GM15510 (cell line): ENCODE results near the gene CLEC4A.

Experiments
- POLR2A ChIP-seq: IDR thresholded peaks from 3 replicates; pipeline ENCODE4 v1.6.1; 2011; ENCODE audit warnings: borderline replicate concordance; ENCODE audit not compliant: insufficient read length; ENCODE audit errors: extremely low read depth

CLEC4A gene

GRCh38 chr12:8108808-8109398, 14.5 kb upstream of the CLEC4A start:
- no peak for TF ChIP-seq POLR2A

- no peak for TF ChIP-seq POLR2A
These were observed 3.2 kb upstream of the CLEC4A start for GRCh38 chr12:8120072-8120713.

GRCh38 chr12:8127138-8127537, 3.7 kb downstream of the CLEC4A start:
- no peak for TF ChIP-seq POLR2A

GRCh38 chr12:8143261-8143660, 19.8 kb downstream of the CLEC4A start:
- no peak for TF ChIP-seq POLR2A

GRCh38 chr12:8145754-8146441, 22.5 kb downstream of the CLEC4A start:
- no peak for TF ChIP-seq POLR2A

DNA sequence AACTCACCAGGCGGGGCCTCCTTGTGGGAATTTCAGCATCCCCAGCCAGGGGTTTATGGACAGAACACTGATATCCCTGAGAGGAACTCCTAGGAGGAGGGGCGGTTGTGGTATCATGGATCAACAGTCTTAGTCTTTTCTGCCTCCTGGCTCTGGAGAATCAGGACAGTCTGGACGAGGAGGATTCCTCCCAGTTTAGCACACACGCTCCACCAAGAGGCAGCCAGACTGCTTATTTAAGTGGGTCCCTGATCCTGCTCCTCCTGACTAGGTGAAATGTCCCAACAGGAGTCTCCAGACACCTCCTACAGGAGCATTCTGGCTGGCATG, 23.0 kb downstream of the CLEC4A start:
- no peak for TF ChIP-seq POLR2A

- TF ChIP-seq POLR2A = no peak
These were observed 31.1 kb downstream of the CLEC4A start for GRCh38 chr12:8154526-8154925.

DNA sequence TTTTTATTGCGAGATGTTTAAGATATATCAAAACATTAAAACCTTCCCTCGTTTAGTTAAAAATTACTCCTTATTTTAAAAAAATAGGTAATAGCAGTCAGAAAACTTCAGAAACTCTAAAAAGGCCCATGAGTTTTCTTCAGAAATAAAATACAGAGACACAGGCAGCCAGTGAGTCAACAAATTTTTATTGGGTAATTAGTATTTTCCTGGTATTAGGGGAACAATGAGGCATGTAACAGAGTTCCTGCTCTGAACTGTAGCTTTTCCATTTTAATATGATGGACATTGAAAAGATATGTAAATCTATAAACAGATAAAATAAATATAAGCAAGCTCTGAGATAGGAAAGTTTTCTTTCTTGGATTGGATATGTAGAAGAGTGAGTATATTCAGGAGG, 33.0 kb downstream of the CLEC4A start:
- TF ChIP-seq POLR2A = no peak

DNA sequence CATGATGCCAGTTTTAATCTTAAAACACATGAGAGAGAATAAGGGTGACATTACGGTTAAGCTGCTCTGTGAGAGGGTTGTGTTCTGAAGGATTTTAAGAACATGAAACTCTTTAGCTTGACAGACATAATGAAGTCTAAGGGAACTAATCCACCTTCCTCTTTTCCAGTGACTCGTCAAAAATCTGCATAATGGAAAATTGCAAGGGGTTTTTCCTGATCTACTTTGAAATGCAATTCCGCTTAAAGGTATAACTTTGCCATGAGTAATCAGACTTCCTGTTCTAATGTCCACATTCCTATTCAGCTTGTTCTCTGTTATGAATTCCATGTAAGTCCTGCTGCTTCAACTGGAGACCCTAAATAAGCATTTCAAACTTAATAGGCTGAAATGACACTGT, 33.4 kb downstream of the CLEC4A start, which contains the start of gene ZNF705A:
ZNF705A (plus strand) TSS at position 171 of the 400 bp plus-strand sequence. CDS start 15,611 bp downstream, outside the sequence.
- no peak for TF ChIP-seq POLR2A

DNA sequence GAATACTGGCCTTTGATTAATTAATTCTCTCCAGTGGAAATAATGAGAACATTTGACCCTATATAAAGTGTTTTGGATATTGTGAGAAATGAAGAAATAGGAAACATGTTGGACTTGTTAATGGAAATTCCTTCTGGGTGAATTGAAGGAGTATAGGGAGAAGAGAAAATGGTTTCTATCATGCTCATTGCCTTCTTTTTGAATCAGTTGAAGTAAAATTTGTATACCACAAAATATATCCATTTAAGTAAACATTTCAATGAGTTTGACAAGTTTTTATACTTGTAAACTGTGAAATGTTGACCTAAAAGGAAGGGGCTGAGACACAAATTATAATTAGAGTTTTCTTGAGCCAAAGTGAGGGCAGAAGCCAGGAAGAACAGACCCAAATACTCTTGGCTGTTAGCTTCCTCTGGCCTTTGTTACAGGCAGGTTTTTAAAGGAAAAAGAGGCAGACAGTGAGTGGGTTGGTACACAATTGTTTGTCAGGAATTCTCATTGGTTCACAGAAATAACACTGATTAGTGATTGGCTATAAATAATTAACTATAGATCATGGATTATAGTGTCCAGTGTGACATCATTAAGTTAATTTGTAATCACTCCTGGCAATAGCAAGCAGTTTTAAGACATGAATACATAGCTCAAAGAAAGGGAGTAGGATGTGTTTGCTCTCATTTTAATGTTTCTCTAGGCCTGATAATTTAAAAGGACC, 34.2 kb downstream of the CLEC4A start:
- no peak for TF ChIP-seq POLR2A

DNA sequence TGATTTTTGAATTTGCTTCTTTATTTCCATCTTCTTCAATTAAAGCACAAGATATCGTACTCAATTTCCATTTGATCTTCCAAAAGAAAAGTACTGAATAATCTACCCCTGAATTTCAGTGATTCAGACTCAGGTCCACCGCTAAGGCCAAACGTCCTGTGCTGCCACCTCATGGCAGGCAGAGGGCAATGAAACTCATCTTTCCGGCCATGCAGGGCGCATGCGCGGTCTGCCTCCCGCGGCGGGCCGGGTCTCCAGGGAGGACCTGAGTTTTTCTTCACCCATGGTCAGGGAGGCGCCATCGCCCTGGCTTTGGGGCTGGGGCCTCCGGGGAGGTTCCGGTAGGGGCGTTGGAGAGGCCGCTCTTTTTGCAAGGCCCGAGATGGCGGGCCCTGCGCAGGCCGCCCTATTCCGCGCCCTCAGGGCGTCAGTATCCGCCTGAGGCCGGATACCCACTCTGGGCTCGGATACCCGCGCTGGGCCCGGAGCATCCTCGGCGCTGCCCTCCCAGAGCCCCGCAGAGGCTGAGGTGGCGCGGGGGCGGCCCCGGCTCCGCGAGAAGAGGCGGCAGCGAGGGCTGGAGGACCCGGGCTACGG, 56.7 kb downstream of the CLEC4A start:
- peak; percentile 43 for TF ChIP-seq POLR2A
